ENCODE results near the gene KRT39.

KRT39 gene

DNA sequence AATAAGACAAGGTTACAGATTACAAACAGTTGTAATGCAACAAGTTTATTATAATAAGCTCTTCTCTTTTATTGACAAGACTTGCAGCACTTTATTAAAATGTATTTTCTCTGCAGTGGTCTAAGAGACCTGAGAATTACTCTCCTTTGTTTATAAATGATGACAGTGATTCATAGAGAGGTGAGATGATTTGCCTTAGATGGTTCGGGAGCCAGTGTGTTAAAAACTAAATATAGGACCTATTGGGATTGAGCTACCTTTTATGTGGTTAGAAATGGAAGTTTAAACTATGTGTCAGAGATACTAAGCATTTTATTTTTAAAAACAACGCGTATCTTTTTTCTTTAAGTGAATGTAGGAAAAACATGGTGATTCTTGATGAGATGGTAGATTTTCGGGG, 30.1 kb upstream of the KRT39 start:
- TF ChIP-seq, protein P1, sequence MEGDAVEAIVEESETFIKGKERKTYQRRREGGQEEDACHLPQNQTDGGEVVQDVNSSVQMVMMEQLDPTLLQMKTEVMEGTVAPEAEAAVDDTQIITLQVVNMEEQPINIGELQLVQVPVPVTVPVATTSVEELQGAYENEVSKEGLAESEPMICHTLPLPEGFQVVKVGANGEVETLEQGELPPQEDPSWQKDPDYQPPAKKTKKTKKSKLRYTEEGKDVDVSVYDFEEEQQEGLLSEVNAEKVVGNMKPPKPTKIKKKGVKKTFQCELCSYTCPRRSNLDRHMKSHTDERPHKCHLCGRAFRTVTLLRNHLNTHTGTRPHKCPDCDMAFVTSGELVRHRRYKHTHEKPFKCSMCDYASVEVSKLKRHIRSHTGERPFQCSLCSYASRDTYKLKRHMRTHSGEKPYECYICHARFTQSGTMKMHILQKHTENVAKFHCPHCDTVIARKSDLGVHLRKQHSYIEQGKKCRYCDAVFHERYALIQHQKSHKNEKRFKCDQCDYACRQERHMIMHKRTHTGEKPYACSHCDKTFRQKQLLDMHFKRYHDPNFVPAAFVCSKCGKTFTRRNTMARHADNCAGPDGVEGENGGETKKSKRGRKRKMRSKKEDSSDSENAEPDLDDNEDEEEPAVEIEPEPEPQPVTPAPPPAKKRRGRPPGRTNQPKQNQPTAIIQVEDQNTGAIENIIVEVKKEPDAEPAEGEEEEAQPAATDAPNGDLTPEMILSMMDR (IDR thresholded peaks at IDR 0.05; ENCODE audit: low read depth, low read length) = no peak
- no peak overlapping the region for H3K4me3 ChIP-seq (ENCODE audit: low read depth, low read length)

DNA sequence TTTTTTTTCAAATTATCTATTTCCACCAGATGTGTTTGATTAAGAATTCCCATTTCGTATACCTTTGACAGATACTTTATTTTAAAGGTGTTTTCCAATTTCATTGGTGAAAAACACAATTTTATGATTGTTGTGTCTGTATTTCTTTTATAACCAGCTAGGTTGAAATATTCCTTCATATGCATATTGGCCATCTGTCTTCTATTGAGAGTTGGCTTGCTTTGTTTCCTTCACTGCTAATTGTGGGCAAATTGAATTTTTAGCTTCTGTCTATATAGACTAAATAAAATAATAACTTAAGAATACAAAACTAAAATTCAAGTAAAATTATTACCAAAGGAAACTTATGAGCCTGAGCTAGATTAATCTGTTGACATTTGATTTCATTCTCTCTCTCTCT, 28.4 kb upstream of the KRT39 start:
- no peak overlapping the region for H3K4me3 ChIP-seq (ENCODE audit: low read depth, low read length)
- TF ChIP-seq, protein P1 (IDR thresholded peaks at IDR 0.05; ENCODE audit: low read depth, low read length) = no peak

- TF ChIP-seq, protein P1 (IDR thresholded peaks at IDR 0.05; ENCODE audit: low read depth, low read length) = no peak
- H3K4me3 ChIP-seq (ENCODE audit: low read depth, low read length) = no peak within 1 kb of the TSS
These were observed 27.1 kb upstream of the KRT39 start, which contains the start of gene KRTAP3-3 for GRCh38 chr17:40993839-40994238. Gene KRTAP3-3, minus strand, starts transcription at chr17:40994164. Its CDS starts 67 bp downstream, at chr17:40994097.

DNA sequence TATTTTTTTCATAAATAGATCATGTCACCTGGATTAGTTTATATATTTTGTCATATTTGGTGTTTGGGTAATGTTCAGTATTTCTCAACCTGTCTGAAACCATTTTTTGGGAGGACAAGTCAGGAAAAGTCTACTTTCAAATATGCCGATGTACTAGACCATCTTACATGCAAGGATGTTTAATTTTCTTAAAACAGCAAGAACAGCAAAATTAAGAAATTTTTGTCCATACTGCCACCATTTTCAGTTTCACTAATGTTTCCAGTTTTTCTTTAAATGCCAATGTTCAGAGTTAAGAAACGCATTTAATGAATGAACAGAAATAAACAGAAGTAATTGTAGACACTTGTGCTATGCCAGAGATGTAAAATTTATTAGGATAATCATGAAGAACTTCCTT, 26.3 kb upstream of the KRT39 start:
- H3K4me3 ChIP-seq (ENCODE audit: low read depth, low read length) = no peak overlapping the region
- TF ChIP-seq, protein P1 (IDR thresholded peaks at IDR 0.05; ENCODE audit: low read depth, low read length) = no peak

DNA sequence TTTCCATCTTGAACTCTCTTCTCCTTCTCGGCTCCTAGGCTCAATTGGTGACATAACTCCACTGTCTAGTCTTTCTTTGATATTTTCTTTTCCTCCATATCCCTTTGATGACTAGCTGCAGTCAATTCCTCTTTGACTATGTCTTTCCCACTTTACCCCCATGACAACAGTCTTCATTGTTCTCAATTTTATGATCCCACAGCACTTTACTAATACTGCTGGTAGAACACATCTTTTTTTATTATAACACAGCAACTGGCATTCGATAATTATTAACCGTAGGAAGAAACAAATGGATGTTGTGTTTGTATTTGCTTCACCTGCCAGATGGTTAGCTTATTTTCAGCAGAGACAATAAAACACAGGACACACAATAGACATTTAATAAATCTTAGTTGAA, 25.9 kb upstream of the KRT39 start:
- no peak overlapping the region for H3K4me3 ChIP-seq (ENCODE audit: low read depth, low read length)
- TF ChIP-seq, protein P1 (IDR thresholded peaks at IDR 0.05; ENCODE audit: low read depth, low read length) = no peak

- no peak overlapping the region for H3K4me3 ChIP-seq (ENCODE audit: low read depth, low read length)
- TF ChIP-seq, protein P1 (IDR thresholded peaks at IDR 0.05; ENCODE audit: low read depth, low read length) = no peak
These were observed 20.2 kb upstream of the KRT39 start for GRCh38 chr17:40986920-40987319.

DNA sequence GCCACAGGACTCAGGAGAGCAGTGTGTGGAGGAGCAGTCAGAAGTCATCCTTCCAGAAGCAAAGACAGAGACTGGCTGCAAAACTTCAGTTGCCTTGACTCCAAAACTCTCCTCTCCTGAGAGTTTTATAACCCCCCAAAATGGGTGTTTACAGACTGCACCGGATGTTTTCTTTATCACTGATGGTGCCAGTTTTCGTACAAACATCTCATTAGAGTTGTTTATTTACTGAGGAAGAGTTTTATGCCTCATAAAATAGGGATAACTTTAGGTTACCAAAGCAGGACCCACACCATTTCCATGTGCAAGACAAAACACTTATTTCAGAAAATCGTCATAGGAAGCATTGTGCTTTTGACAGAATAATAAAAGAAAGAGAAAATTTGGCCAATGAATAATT, 17.5 kb upstream of the KRT39 start, which contains the start of gene KRT40:
TSS of gene KRT40 (minus strand) at position 101 of the 400 bp plus-strand sequence. CDS start at position 48, 53 bp downstream.
- TF ChIP-seq, protein P1 (IDR thresholded peaks at IDR 0.05; ENCODE audit: low read depth, low read length) = no peak
- H3K4me3 ChIP-seq (ENCODE audit: low read depth, low read length) = no peak within 1 kb of the TSS
